HL-60 (cell line): ENCODE data around the gene COL23A1.
"Not testable (repeated sequence)": the region's sequence is repeated elsewhere in the genome, so short reads cannot be mapped to it uniquely, and the experiment has no call there.

Source experiments
- GABPA ChIP-seq: IDR thresholded peaks from 2 replicates; pipeline ENCODE4 v1.6.1; 2012; ENCODE audit warnings: low read depth
- POLR2AphosphoS5 ChIP-seq: IDR thresholded peaks from 2 replicates; pipeline ENCODE4 v1.6.1; 2012; ENCODE audit warnings: low read depth
- SPI1 ChIP-seq: IDR thresholded peaks from 2 replicates; pipeline ENCODE4 v1.6.1; 2012; ENCODE audit warnings: low read depth, mild to moderate bottlenecking, borderline replicate concordance
- TF ChIP-seq, protein P1 (sequence below): IDR thresholded peaks from one replicate; pipeline ENCODE4 v1.5.1; 2011; ENCODE audit warnings: low read length, control low read depth, inconsistent platforms; ENCODE audit not compliant: insufficient read depth

DNA sequence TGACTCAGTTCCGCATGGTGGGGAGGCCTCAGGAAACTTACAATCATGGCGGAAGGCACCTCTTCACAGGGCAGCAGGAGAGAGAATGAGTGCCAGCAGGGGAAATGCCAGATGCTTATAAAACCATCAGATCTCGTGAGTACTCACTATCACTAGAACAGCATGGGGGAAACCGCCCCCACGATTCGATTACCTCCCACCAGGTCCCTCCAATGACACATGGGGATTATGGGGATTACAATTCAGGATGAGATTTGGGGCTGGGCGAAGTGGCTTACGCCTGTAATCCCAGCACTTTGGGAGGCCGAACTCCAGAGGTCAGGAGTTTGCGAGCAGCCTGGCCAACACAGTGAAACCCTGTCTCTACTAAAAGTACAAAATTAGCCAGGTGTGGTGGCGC lies 392.0 kb downstream of the COL23A1 start:
- TF ChIP-seq, protein P1, sequence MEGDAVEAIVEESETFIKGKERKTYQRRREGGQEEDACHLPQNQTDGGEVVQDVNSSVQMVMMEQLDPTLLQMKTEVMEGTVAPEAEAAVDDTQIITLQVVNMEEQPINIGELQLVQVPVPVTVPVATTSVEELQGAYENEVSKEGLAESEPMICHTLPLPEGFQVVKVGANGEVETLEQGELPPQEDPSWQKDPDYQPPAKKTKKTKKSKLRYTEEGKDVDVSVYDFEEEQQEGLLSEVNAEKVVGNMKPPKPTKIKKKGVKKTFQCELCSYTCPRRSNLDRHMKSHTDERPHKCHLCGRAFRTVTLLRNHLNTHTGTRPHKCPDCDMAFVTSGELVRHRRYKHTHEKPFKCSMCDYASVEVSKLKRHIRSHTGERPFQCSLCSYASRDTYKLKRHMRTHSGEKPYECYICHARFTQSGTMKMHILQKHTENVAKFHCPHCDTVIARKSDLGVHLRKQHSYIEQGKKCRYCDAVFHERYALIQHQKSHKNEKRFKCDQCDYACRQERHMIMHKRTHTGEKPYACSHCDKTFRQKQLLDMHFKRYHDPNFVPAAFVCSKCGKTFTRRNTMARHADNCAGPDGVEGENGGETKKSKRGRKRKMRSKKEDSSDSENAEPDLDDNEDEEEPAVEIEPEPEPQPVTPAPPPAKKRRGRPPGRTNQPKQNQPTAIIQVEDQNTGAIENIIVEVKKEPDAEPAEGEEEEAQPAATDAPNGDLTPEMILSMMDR, result not testable (repeated sequence)
- TF ChIP-seq SPI1, POLR2AphosphoS5, GABPA: not testable (repeated sequence)
